Lung (tissue), 16 donors: Measurements from ENCODE around the gene FAM53A. TPM values are rescaled to one million over a fixed set of nuclear protein-coding genes. Genes with fewer than 3 reads are reported as not detected.

Experiments used
- ATAC-seq: fragments of 200-7000 bp; cut with Tn5 transposase; one replicate; pipeline ENCODE4 v1.9.1; 2020; ENCODE audit warnings: moderate number of reproducible peaks; ENCODE audit not compliant: insufficient read depth, low FRiP score
- DNase-seq, 3 donors: peaks; one replicate each; pipeline ENCODE4 v3.0.0-alpha.2; 2013 to 2017
- H3K27ac ChIP-seq, 2 donors: one replicate each; pipeline ENCODE4 v1.5.1; 2013; ENCODE audit warnings: mild to moderate bottlenecking in 2 of 2, moderate library complexity in 2 of 2, control low read depth in 1 of 2, inconsistent platforms in 1 of 2, low read depth in 1 of 2, low read length in 1 of 2
- H3K27me3 ChIP-seq, 3 donors: one replicate each; pipeline ENCODE4 v1.5.1; 2013; ENCODE audit warnings: low read length in 2 of 3; ENCODE audit not compliant: control insufficient read depth in 3 of 3, insufficient read depth in 3 of 3
- H3K36me3 ChIP-seq, 4 donors: one replicate each; pipeline ENCODE4 v1.5.1; 2013; ENCODE audit warnings: low read length in 4 of 4, mild to moderate bottlenecking in 1 of 4, moderate library complexity in 1 of 4; ENCODE audit not compliant: control insufficient read depth in 4 of 4, insufficient read depth in 4 of 4
- H3K4me1 ChIP-seq, 5 donors: one replicate each; pipeline ENCODE4 v1.5.1; 2013; ENCODE audit warnings: low read length in 5 of 5, mild to moderate bottlenecking in 2 of 5, moderate library complexity in 1 of 5; ENCODE audit not compliant: control insufficient read depth in 5 of 5, insufficient read depth in 5 of 5
- H3K4me3 ChIP-seq: one replicate; pipeline ENCODE4 v1.5.1; 2013; ENCODE audit warnings: mild to moderate bottlenecking, control low read depth, moderate library complexity
- H3K9ac ChIP-seq, 2 donors: one replicate each; pipeline ENCODE4 v1.5.1; 2013; ENCODE audit warnings: low read length in 2 of 2, control low read depth in 1 of 2; ENCODE audit not compliant: insufficient read depth in 1 of 2
- H3K9me3 ChIP-seq, 4 donors: one replicate each; pipeline ENCODE4 v1.5.1; 2013; ENCODE audit warnings: low read length in 3 of 4, mild to moderate bottlenecking in 1 of 4, moderate library complexity in 1 of 4; ENCODE audit not compliant: control insufficient read depth in 4 of 4, insufficient read depth in 3 of 4
- WGBS, 2 donors: extraction: QIAGEN DNeasy Blood & Tissue Kit; methylation state at CpG; one replicate each; pipeline ENCODE4 v1.1.7; 2013; 5-methylcytosine and 5-hydroxymethylcytosine counted together
- long read RNA-seq, 5 donors: transcript quantifications; one replicate each; lab custom pipeline, GENCODE V29; 2026
- polyA plus RNA-seq, 2 donors: library from polyadenylated mRNA; stranded (reverse); fragments of 200-250 nt; gene quantifications; one replicate each; pipeline ENCODE4 v1.2.1, GENCODE V29; 2013
- total RNA-seq, 2 donors: library from RNA; depleted of rRNA in 1 of 2; stranded (reverse); fragments of >200 nt in 1 of 2; gene quantifications; one replicate each; pipeline ENCODE4 v1.2.1, GENCODE V29; 2014 to 2021
- TF ChIP-seq, protein P1 (sequence below): IDR thresholded peaks from 2 replicates; pipeline ENCODE4 v1.5.1; 2012; ENCODE audit warnings: mild to moderate bottlenecking; ENCODE audit errors: control extremely low read depth, extremely low read depth
- donor health status: control.
- donor health status: control.
- donor health status: Bipolar disorder and iron deficiency.
- donor health status: healthy.
- donor health status: DM: yes; HTN: yes; CAD: no.

The FAM53A gene, protein sequence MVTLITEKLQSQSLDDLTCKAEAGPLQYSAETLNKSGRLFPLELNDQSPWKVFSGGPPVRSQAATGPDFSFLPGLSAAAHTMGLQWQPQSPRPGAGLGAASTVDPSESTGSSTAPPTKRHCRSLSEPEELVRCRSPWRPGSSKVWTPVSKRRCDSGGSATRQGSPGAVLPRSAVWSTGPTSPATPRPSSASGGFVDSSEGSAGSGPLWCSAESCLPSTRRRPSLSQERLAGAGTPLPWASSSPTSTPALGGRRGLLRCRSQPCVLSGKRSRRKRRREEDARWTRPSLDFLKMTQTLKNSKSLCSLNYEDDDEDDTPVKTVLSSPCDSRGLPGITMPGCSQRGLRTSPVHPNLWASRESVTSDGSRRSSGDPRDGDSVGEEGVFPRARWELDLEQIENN
- 1 to 10 TPM; 2.1 to 2.8 TPM for total RNA-seq
- 1 to 10 TPM; 1.4 to 2.3 TPM for polyA plus RNA-seq
- long read RNA-seq, donor 1: 0 reads
- long read RNA-seq, donor 2: 0 reads
- long read RNA-seq, donor 3: 0 reads
- long read RNA-seq, donor 4: 0 reads
- long read RNA-seq, donor 5: 0 reads

DNA sequence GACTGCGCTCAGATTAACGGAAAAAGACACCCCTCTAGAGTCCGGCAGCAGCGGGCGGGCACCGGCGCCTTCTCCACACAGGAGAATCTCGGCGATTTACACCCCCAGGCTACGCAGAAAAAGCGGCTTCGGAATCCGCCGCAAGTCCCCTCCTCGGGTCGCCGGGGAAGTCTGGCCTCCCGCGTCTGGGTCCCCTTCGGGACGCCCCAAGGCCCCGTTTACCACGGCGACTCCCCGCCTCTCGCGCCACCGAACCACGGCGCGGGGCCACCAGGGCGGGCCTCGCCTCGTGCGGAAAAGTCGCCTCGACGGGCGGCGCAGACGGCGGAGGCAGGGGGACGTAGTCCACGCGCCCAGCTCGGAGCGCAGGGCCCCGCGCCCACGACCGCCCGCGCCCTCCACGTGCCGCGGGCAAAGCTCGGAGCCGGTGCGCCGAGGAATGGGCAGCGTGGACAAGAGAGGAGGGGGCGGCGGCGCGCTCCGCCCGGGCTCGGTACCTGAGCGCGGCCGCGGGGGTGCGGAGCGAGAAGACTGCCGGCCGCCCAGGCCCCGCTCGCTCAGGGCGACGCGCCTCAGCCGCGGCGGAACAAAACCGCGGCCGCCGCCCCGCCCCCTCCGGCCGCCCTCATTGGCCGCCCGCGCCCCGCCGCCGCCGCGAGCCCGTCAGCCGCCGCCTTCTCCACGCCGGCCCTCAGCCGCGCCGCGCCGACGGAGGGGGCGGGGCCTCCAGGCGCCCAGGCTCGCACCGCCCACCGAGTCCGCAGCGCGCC, at the start of gene FAM53A:
FAM53A (minus strand) TSS at position 578 of the 770 bp plus-strand sequence. CDS start 15,572 bp downstream, outside the sequence.
- Histone ChIP-seq H3K9ac (peak within 1 kb of the TSS in 1 of 2 donors; percentile 46), H3K27ac (peak within 1 kb of the TSS; percentile 79 to 92), H3K4me1 (peaks cover 0 to 14% (median 4%) of the 10 kb centered on the region in 5 donors), H3K9me3 (no peaks in the 10 kb centered on the region), H3K27me3 (no peaks in the 10 kb centered on the region), H3K4me3 (peak within 1 kb of the TSS; percentile 57), H3K36me3 (no peaks in the 10 kb centered on the region)
- 0 to 1% methylated on average over 67 to 118 of the region's 118 CpGs for WGBS, 2 donors
- DNase-seq (peak; percentile 86 to 93 (median 92)), ATAC-seq (peak; percentile 94)
- TF ChIP-seq, protein P1, sequence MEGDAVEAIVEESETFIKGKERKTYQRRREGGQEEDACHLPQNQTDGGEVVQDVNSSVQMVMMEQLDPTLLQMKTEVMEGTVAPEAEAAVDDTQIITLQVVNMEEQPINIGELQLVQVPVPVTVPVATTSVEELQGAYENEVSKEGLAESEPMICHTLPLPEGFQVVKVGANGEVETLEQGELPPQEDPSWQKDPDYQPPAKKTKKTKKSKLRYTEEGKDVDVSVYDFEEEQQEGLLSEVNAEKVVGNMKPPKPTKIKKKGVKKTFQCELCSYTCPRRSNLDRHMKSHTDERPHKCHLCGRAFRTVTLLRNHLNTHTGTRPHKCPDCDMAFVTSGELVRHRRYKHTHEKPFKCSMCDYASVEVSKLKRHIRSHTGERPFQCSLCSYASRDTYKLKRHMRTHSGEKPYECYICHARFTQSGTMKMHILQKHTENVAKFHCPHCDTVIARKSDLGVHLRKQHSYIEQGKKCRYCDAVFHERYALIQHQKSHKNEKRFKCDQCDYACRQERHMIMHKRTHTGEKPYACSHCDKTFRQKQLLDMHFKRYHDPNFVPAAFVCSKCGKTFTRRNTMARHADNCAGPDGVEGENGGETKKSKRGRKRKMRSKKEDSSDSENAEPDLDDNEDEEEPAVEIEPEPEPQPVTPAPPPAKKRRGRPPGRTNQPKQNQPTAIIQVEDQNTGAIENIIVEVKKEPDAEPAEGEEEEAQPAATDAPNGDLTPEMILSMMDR: no peak

DNA sequence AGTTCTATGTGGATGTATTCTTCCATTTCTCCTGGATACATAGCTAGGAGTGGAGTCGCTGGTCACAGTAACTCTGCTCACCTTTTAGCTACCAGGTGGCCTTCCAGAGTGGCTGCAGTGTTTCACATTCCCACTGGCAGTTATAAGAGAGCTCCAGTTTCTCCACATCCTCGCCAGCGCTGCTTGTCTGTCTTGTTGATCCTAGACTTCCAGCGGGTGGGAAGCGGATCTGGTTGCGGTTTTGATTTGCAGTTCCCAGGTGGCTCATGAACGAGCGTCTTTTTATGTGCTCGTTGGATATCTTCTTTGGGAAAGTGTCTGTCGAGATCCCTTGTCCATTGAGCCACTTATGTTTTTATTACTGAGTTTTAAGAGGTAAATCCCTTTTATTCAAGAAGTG, 48.8 kb upstream of the FAM53A start:
- H3K9me3 ChIP-seq: peaks cover 0 to 6% (median 0%) of the 10 kb centered on the region in 4 donors
- TF ChIP-seq, protein P1: no peak
- no peak overlapping the region for H3K4me3 ChIP-seq
- H3K36me3 ChIP-seq: peaks cover 10 to 51% (median 21%) of the 10 kb centered on the region in 4 donors
- ATAC-seq (no peak), DNase-seq (no peak)
- peaks cover 0 to 15% (median 0%) of the 10 kb centered on the region in 5 donors for H3K4me1 ChIP-seq
- H3K9ac ChIP-seq: no peak overlapping the region
- WGBS, 2 donors: 93 to 97% methylated on average over 10 of the region's 10 CpGs
- H3K27me3 ChIP-seq: no peaks in the 10 kb centered on the region
- H3K27ac ChIP-seq: no peak overlapping the region

DNA sequence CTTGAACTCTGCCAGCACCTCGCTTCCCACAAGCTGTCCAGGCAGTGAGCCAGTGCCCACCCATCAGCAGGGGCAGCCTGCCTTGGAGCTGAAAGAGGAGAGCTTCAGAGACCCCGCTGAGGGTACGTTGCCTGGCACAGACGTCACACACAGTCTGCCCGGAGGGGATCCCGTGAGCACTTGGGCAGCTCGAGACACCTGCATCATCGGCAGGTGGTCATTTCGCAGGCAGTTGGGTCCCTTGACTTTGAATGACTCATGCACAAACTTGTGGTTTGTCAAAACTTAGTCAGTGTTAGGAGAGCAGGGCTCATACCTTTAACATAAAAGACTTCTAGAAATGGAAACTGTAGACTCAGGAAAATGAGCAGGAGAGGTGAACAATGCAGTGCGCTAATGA, 47.1 kb upstream of the FAM53A start:
- H3K9ac ChIP-seq: no peak overlapping the region
- ATAC-seq: no peak
- peaks cover 5 to 36% (median 15%) of the 10 kb centered on the region in 4 donors for H3K36me3 ChIP-seq
- no peaks in the 10 kb centered on the region for H3K9me3 ChIP-seq
- WGBS, 2 donors: 93 to 98% methylated on average over 10 of the region's 10 CpGs
- TF ChIP-seq, protein P1: no peak
- peaks cover 0 to 21% (median 0%) of the 10 kb centered on the region in 5 donors for H3K4me1 ChIP-seq
- H3K27me3 ChIP-seq: no peaks in the 10 kb centered on the region
- H3K4me3 ChIP-seq: no peak overlapping the region
- no peak for DNase-seq
- H3K27ac ChIP-seq: no peak overlapping the region
